A673 (cell line): ENCODE results near the gene SLC25A25. TPM values are rescaled to one million over a fixed set of nuclear protein-coding genes. Genes with fewer than 3 reads are reported as not detected.

Experiments
- BruUV-seq: library from RNA; stranded (reverse); fragments of 400-500 nt; replicated peaks from 2 replicates; lab custom pipeline; 2021; lab: Mats Ljungman, UMichigan
- CTCF ChIA-PET: fragments of 300-600 bp; sonication (Branson Sonifier 250); formaldehyde crosslinking; loops from one replicate; lab custom pipeline; 2022; ENCODE audit warnings: antibody characterized with exemption; lab: Charles Lee
- POLR2A ChIA-PET: fragments of 300-600 bp; sonication (Branson Sonifier 250); formaldehyde crosslinking; loops from one replicate; lab custom pipeline; 2022; ENCODE audit warnings: antibody characterized with exemption; ENCODE audit not compliant: low non-redundant PET; lab: Charles Lee
- DNase-seq: peaks from one replicate; pipeline ENCODE4 v3.0.0-alpha.2; 2015; ENCODE audit warnings: low spot score
- H3K27ac ChIP-seq: fragments of 200-600 bp; sonication (generic); 2 replicates; pipeline ENCODE4 v1.5.1; 2016; ENCODE audit warnings: mixed run types, low read depth, mild to moderate bottlenecking, mixed read lengths, antibody characterized with exemption, low read length; ENCODE audit not compliant: poor library complexity, severe bottlenecking
- H3K27me3 ChIP-seq: fragments of 200-600 bp; sonication (generic); replicated peaks from 2 replicates; pipeline ENCODE4 v1.6.1; 2017; ENCODE audit warnings: mixed run types, low read depth, mild to moderate bottlenecking, mixed read lengths, antibody characterized with exemption, low read length; ENCODE audit not compliant: insufficient read depth, poor library complexity
- H3K36me3 ChIP-seq: fragments of 200-600 bp; sonication (generic); 2 replicates; pipeline ENCODE4 v1.6.1; 2016; ENCODE audit warnings: mixed run types, mild to moderate bottlenecking, mixed read lengths, antibody characterized with exemption, low read length; ENCODE audit not compliant: insufficient read depth, poor library complexity, severe bottlenecking
- H3K4me1 ChIP-seq: fragments of 200-600 bp; sonication (generic); 2 replicates; pipeline ENCODE4 v1.6.1; 2017; ENCODE audit warnings: mixed run types, mild to moderate bottlenecking, mixed read lengths, antibody characterized with exemption, low read length; ENCODE audit not compliant: insufficient read depth, poor library complexity, severe bottlenecking
- H3K4me3 ChIP-seq: fragments of 200-600 bp; sonication (generic); 2 replicates; pipeline ENCODE4 v1.5.1; 2016; ENCODE audit warnings: low read depth, mixed run types, mild to moderate bottlenecking, mixed read lengths, low read length; ENCODE audit not compliant: poor library complexity, severe bottlenecking
- H3K9me3 ChIP-seq: fragments of 200-600 bp; sonication (generic); 2 replicates; pipeline ENCODE4 v1.6.1; 2016; ENCODE audit warnings: mixed run types, low read depth, mild to moderate bottlenecking, mixed read lengths, antibody characterized with exemption, low read length; ENCODE audit not compliant: poor library complexity, severe bottlenecking
- CTCF ChIP-seq: fragments of 300-800, 200-600 bp; sonication (generic); conservative IDR thresholded peaks from 2 replicates; pipeline ENCODE4 v1.5.1; 2017; ENCODE audit warnings: low read depth, mild to moderate bottlenecking, antibody characterized with exemption, low read length, moderate library complexity, mixed read lengths
- EZH2 ChIP-seq: fragments of 200-600 bp; sonication (generic); IDR thresholded peaks from 2 replicates; pipeline ENCODE4 v1.6.1; 2017; ENCODE audit warnings: borderline replicate concordance, low read depth, mild to moderate bottlenecking, mixed read lengths, antibody characterized with exemption, low read length; ENCODE audit not compliant: poor library complexity, severe bottlenecking
- intact Hi-C: fragments of 100-400 bp; cut with micrococcal nuclease; formaldehyde crosslinking; loops from one replicate; pipeline ENCODE4 v1.10.0; 2022; ENCODE audit not compliant: unreplicated experiment
- total RNA-seq: library from RNA; stranded (reverse); gene quantifications from 2 replicates; pipeline ENCODE4 v1.2.3, GENCODE V29; 2021

SLC25A25 gene
- total RNA-seq, 1 experiment from 2014 or later: 24.7 TPM

- no peak overlapping the region for H3K27ac ChIP-seq
- H3K9me3 ChIP-seq: no peaks in the 10 kb centered on the region
- TF ChIP-seq EZH2: no peak
- no peak for TF ChIP-seq CTCF
- H3K4me3 ChIP-seq: no peak overlapping the region
- CTCF ChIA-PET: no interaction called here
- intact Hi-C loops: no loop called here
- peaks cover 20% of the 10 kb centered on the region for H3K36me3 ChIP-seq
- POLR2A ChIA-PET: no interaction called here
- no peaks in the 10 kb centered on the region for H3K27me3 ChIP-seq
- no peak for DNase-seq
- BruUV-seq: no TSS peak
- H3K4me1 ChIP-seq: peaks cover 6% of the 10 kb centered on the region
Observed at GRCh38 chr9:128120061-128120740, 52.2 kb downstream of the SLC25A25 start.

GRCh38 chr9:128120741-128121465 lies 52.9 kb downstream of the SLC25A25 start:
- POLR2A ChIA-PET: no interaction called here
- no peaks in the 10 kb centered on the region for H3K9me3 ChIP-seq

GRCh38 chr9:128121466-128121810 lies 53.4 kb downstream of the SLC25A25 start:
- TF ChIP-seq EZH2 (no peak), CTCF (no peak)
- peaks cover 20% of the 10 kb centered on the region for H3K36me3 ChIP-seq
- POLR2A ChIA-PET: no interaction called here
- no peak overlapping the region for H3K4me3 ChIP-seq
- CTCF ChIA-PET: no interaction called here
- H3K27ac ChIP-seq: no peak overlapping the region
- DNase-seq: no peak
- peaks cover 14% of the 10 kb centered on the region for H3K4me1 ChIP-seq
- intact Hi-C loops: no loop called here
- H3K9me3 ChIP-seq: no peaks in the 10 kb centered on the region
- H3K27me3 ChIP-seq: no peaks in the 10 kb centered on the region
- no TSS peak for BruUV-seq

More at GRCh38 chr9:128120741-128121465, 52.9 kb downstream of the SLC25A25 start:
- H3K27me3 ChIP-seq: no peaks in the 10 kb centered on the region
- DNase-seq: no peak
- no peak overlapping the region for H3K27ac ChIP-seq
- no TSS peak for BruUV-seq
- peaks cover 20% of the 10 kb centered on the region for H3K36me3 ChIP-seq
- intact Hi-C loops: no loop called here
- peaks cover 9% of the 10 kb centered on the region for H3K4me1 ChIP-seq
- H3K4me3 ChIP-seq: no peak overlapping the region
- no peak for TF ChIP-seq CTCF
- TF ChIP-seq EZH2: no peak
- CTCF ChIA-PET: no interaction called here
